GM12878 (cell line): ENCODE data around the gene RUBCNL. TPM values are rescaled to one million over a fixed set of nuclear protein-coding genes. Genes with fewer than 3 reads are reported as not detected.

Experiments used
- ATAC-seq: fragments of 200-7000 bp; cut with Tn5 transposase; 3 replicates; pipeline ENCODE4 v1.9.1; 2020; ENCODE audit warnings: mild to moderate bottlenecking, moderate library complexity
- BruUV-seq: library from RNA; stranded (reverse); fragments of 400-500 nt; replicated peaks from 2 replicates; lab custom pipeline; 2021; lab: Mats Ljungman, UMichigan
- CTCF ChIA-PET: fragments of 300-600 bp; sonication (Branson Sonifier 250); formaldehyde crosslinking; extraction: SDS; loops from one replicate; lab custom pipeline; 2021; ENCODE audit warnings: inconsistent platforms; lab: Yijun Ruan, JAX
- POLR2A ChIA-PET: fragments of 350-600 bp; formaldehyde crosslinking; extraction: SDS; loops from one replicate; lab custom pipeline; 2021; ENCODE audit warnings: inconsistent platforms; lab: Charles Lee
- RAD21 ChIA-PET: fragments of 300-600 bp; sonication (Branson Sonifier 250); formaldehyde crosslinking; loops from one replicate; lab custom pipeline; 2023; ENCODE audit warnings: antibody characterized with exemption; ENCODE audit not compliant: unreplicated experiment; lab: Charles Lee
- SMC1A ChIA-PET: fragments of 300-600 bp; sonication (Branson Sonifier 250); formaldehyde crosslinking; loops from one replicate; lab custom pipeline; 2023; ENCODE audit not compliant: unreplicated experiment, uncharacterized antibody; lab: Charles Lee
- DNase-seq: peaks from one replicate; pipeline ENCODE4 v3.0.0-alpha.2; 2011; ENCODE audit warnings: low read depth, low spot score
- FAIRE-seq: peaks from 3 replicates; lab custom pipeline; 2011; peaks lifted over from hg19 to GRCh38; lab: Jason Lieb, UNC
- H2AFZ ChIP-seq: 2 replicates; pipeline ENCODE4 v1.6.0; 2011; ENCODE audit warnings: low read depth, low read length, control low read depth; ENCODE audit not compliant: control insufficient read depth
- H3K27ac ChIP-seq: 2 replicates; pipeline ENCODE4 v1.5.1; 2011; ENCODE audit warnings: control low read depth; ENCODE audit not compliant: control insufficient read depth, insufficient read depth
- H3K27me3 ChIP-seq, 2 experiments: replicated peaks in 1 of 2; 2 replicates each; pipeline versions ENCODE4 v1.6.0 to v1.6.1; 2011; ENCODE audit warnings: low read length in 1 of 2; ENCODE audit not compliant: control insufficient read depth in 2 of 2, insufficient read depth in 2 of 2
- H3K36me3 ChIP-seq, 2 experiments: 2 replicates each; pipeline ENCODE4 v1.5.1; 2011; ENCODE audit warnings: low read length in 1 of 2; ENCODE audit not compliant: control insufficient read depth in 2 of 2, insufficient read depth in 2 of 2
- H3K4me1 ChIP-seq: 2 replicates; pipeline ENCODE4 v1.6.1; 2011; ENCODE audit warnings: mild to moderate bottlenecking, low read length, moderate library complexity, mixed read lengths; ENCODE audit not compliant: control insufficient read depth, insufficient read depth
- H3K4me2 ChIP-seq: 2 replicates; pipeline ENCODE4 v1.6.0; 2011; ENCODE audit warnings: control low read depth; ENCODE audit not compliant: control insufficient read depth, insufficient read depth
- H3K4me3 ChIP-seq: fragments of 200-600 bp; sonication (generic); 2 replicates; pipeline ENCODE4 v1.5.1; 2016
- H3K79me2 ChIP-seq: 2 replicates; pipeline ENCODE4 v1.6.0; 2011; ENCODE audit warnings: low read length; ENCODE audit not compliant: control insufficient read depth, insufficient read depth
- H3K9ac ChIP-seq: 2 replicates; pipeline ENCODE4 v1.8.0; 2011; ENCODE audit warnings: low read length, control low read depth, mixed read lengths; ENCODE audit not compliant: control insufficient read depth, insufficient read depth
- H3K9me3 ChIP-seq: replicated peaks from 3 replicates; pipeline ENCODE4 v1.5.1; 2011; ENCODE audit warnings: mild to moderate bottlenecking, low read length; ENCODE audit not compliant: control insufficient read depth, insufficient read depth
- H4K20me1 ChIP-seq: 2 replicates; pipeline ENCODE4 v1.6.0; 2011; ENCODE audit not compliant: control insufficient read depth, insufficient read depth
- E2F4 ChIP-seq: IDR thresholded peaks from 2 replicates; pipeline ENCODE4 v1.6.1; 2012; ENCODE audit warnings: low read depth, low read length, improper control_type of control experiment
- EED ChIP-seq: sonication (generic); IDR thresholded peaks from 2 replicates; pipeline ENCODE4 v1.6.1; 2016; ENCODE audit warnings: antibody characterized with exemption, low read depth
- EP300 ChIP-seq, 2 experiments: fragments of 150-350 bp in 1 of 2; IDR thresholded peaks; 2 replicates each; pipeline ENCODE4 v1.6.1; 2011 to 2012; ENCODE audit warnings: low read depth in 2 of 2, low read length in 2 of 2, borderline replicate concordance in 1 of 2, improper control_type of control experiment in 1 of 2, inconsistent platforms in 1 of 2; ENCODE audit not compliant: control insufficient read depth in 1 of 2
- ESRRA ChIP-seq: IDR thresholded peaks from 2 replicates; pipeline ENCODE4 v1.6.1; 2012; ENCODE audit warnings: mild to moderate bottlenecking, low read length, improper control_type of control experiment
- MXI1 ChIP-seq: fragments of 150-350 bp; IDR thresholded peaks from 2 replicates; pipeline ENCODE4 v1.6.1; 2011; ENCODE audit warnings: low read depth, mild to moderate bottlenecking, inconsistent platforms, low read length, improper control_type of control experiment
- MYC ChIP-seq: IDR thresholded peaks from 2 replicates; pipeline ENCODE4 v1.6.1; 2011; ENCODE audit warnings: mild to moderate bottlenecking, low read length, moderate library complexity, inconsistent platforms; ENCODE audit not compliant: insufficient read depth, insufficient replicate concordance, insufficient read length, severe bottlenecking
- NFIC ChIP-seq: IDR thresholded peaks from 2 replicates; pipeline ENCODE4 v1.6.1; 2012; ENCODE audit warnings: low read depth, mild to moderate bottlenecking, inconsistent platforms, low read length, moderate library complexity
- NFXL1 ChIP-seq: fragments of 450-650 bp; IDR thresholded peaks from 2 replicates; pipeline ENCODE4 v1.6.1; 2017; ENCODE audit warnings: antibody characterized with exemption, mild to moderate bottlenecking, borderline replicate concordance
- PAX5 ChIP-seq: IDR thresholded peaks from 2 replicates; pipeline ENCODE4 v1.6.1; 2011; ENCODE audit warnings: low read depth, low read length, borderline replicate concordance
- PML ChIP-seq: IDR thresholded peaks from 2 replicates; pipeline ENCODE4 v1.6.1; 2012; ENCODE audit warnings: low read length, inconsistent platforms
- PRDM15 ChIP-seq: fragments of 450-650 bp; formaldehyde crosslinking; IDR thresholded peaks from 2 replicates; pipeline ENCODE4 v1.4.0; 2020; ENCODE audit warnings: mild to moderate bottlenecking, moderate library complexity
- ZBED1 ChIP-seq: IDR thresholded peaks from 2 replicates; pipeline ENCODE4 v1.6.1; 2016; ENCODE audit warnings: borderline replicate concordance
- ZBTB11 ChIP-seq: fragments of 450-650 bp; formaldehyde crosslinking; IDR thresholded peaks from 2 replicates; pipeline ENCODE4 v1.5.0; 2022; ENCODE audit warnings: mild to moderate bottlenecking, missing genetic modification characterization
- ZNF24 ChIP-seq: fragments of 450-650 bp; IDR thresholded peaks from 2 replicates; pipeline ENCODE4 v1.6.1; 2017; ENCODE audit warnings: antibody characterized with exemption, mild to moderate bottlenecking
- WGBS: methylation state at CpG from one replicate; pipeline ENCODE4 v1.1.6; 2016; ENCODE audit warnings: low lambda C conversion rate; ENCODE audit not compliant: insufficient replicate concordance, insufficient coverage; ENCODE audit errors: missing lambda C conversion rate; 5-methylcytosine and 5-hydroxymethylcytosine counted together
- in situ Hi-C: fragments of 300-500 bp; cut with MboI; formaldehyde crosslinking; loops from 9 replicates; pipeline ENCODE4 v1.14.3; 2018; ENCODE audit warnings: mixed read lengths
- intact Hi-C: fragments of 100-400 bp; cut with micrococcal nuclease; formaldehyde crosslinking; loops from one replicate; pipeline ENCODE4 v1.14.2; 2022; ENCODE audit not compliant: unreplicated experiment
- polyA plus RNA-seq, 11 experiments: library from polyadenylated mRNA; depleted of rRNA in 4 of 11; unstranded in 6 of 11; stranded (reverse) in 5 of 11; fragments of >200 nt; fragmentation: Nextera tagmentation in 4 of 11; fragmentation: Illumina TruSeq in 1 of 11; extraction: Ambion mirVana in 4 of 11; extraction: Trizol in 1 of 11; gene quantifications; 1 replicate in 1 of 11; 2 replicates in 10 of 11; pipeline versions ENCODE4 v1.2.1 to v1.2.3, GENCODE V29; 2011 to 2016; ENCODE audit warnings: inconsistent platforms in 2 of 11, missing spikeins in 2 of 11, low read depth in 1 of 11
- total RNA-seq, 4 experiments: library from RNA; depleted of rRNA in 3 of 4; stranded (reverse); fragments of >200 nt in 3 of 4; fragmentation: Illumina TruSeq in 1 of 4; extraction: Trizol in 1 of 4; gene quantifications; 2 replicates each; pipeline versions ENCODE4 v1.2.1 to v1.2.3, GENCODE V29; 2013 to 2021
- TF ChIP-seq, protein P1 (sequence below): IDR thresholded peaks from 2 replicates; pipeline ENCODE4 v1.6.1; 2011; ENCODE audit warnings: borderline replicate concordance, low read depth, mild to moderate bottlenecking, moderate library complexity, mixed read lengths, low read length; ENCODE audit not compliant: insufficient read depth; ENCODE audit errors: extremely low read length

Gene RUBCNL
- total and polyA plus RNA-seq, 10 of the 15 experiments (the other 5 are each of a cell fraction or from before 2014, with no cell fraction given) = 0.71 to 51.9 (median 38.2) TPM

GRCh38 chr13:46340011-46340410 lies 47.0 kb downstream of the RUBCNL start:
- ChIA-PET CTCF (no interaction called here), POLR2A (no interaction called here), SMC1A (interaction anchor here (0.6 to 1.1 kb wide), 2 partner anchors 70 to 198 kb away, joined by 3 to 4 read pairs; no protein-coding TSS in a partner anchor), RAD21 (no interaction called here)
- H3K27ac ChIP-seq = no peak overlapping the region; the same call in 1 of the 2 replicates
- no peaks in the 10 kb centered on the region for H4K20me1 ChIP-seq
- no peak overlapping the region for H3K4me3 ChIP-seq
- no peak overlapping the region for H3K4me2 ChIP-seq
- ATAC-seq = no peak; the same call in 2 of the 3 replicates
- no peak overlapping the region for H2AFZ ChIP-seq
- intact Hi-C loops = no loop called here
- peaks cover 1% of the 10 kb centered on the region; the same call in 1 of the 3 replicates for H3K9me3 ChIP-seq
- no peak for FAIRE-seq
- H3K79me2 ChIP-seq = no peaks in the 10 kb centered on the region
- no peak for DNase-seq
- in situ Hi-C loops = no loop called here
- H3K4me1 ChIP-seq = peaks cover 36% of the 10 kb centered on the region
- no peak overlapping the region for H3K9ac ChIP-seq
- BruUV-seq = no TSS peak
- peaks cover 0 to 18% of the 10 kb centered on the region in 2 experiments; a peak in 2 of 4 replicates for H3K36me3 ChIP-seq
- H3K27me3 ChIP-seq = no peaks in the 10 kb centered on the region
- WGBS = 94% methylated on average over 1 of the region's 1 CpG
- TF ChIP-seq MYC = no peak
- TF ChIP-seq, protein P1, sequence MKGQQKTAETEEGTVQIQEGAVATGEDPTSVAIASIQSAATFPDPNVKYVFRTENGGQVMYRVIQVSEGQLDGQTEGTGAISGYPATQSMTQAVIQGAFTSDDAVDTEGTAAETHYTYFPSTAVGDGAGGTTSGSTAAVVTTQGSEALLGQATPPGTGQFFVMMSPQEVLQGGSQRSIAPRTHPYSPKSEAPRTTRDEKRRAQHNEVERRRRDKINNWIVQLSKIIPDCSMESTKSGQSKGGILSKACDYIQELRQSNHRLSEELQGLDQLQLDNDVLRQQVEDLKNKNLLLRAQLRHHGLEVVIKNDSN = no peak
- no peak for TF ChIP-seq EED
- TF ChIP-seq EP300 (IDR thresholded peaks at IDR 0.05; ENCODE audit: borderline replicate concordance in 1 of 2, control insufficient read depth in 1 of 2, low read depth in 2 of 2, low read length in 2 of 2) = no peak
- TF ChIP-seq PML = no peak
- TF ChIP-seq ZNF24 = no peak
- no peak for TF ChIP-seq ZBED1
- TF ChIP-seq ESRRA = no peak
- TF ChIP-seq ZBTB11 = no peak
- no peak for TF ChIP-seq NFXL1
- TF ChIP-seq PAX5 = no peak
- TF ChIP-seq NFIC = no peak
- no peak for TF ChIP-seq MXI1
- TF ChIP-seq E2F4 = no peak
- no peak for TF ChIP-seq PRDM15 (CRISPR knock-in tag)
